ENCODE measurements around the gene NFIB. TPM values are rescaled to one million over a fixed set of nuclear protein-coding genes. Genes with fewer than 3 reads are reported as not detected.

NFIB gene
- total and polyA plus RNA-seq, 10 of the 15 experiments (the other 5 are each of a cell fraction or from before 2014, with no cell fraction given), result under 0.01 to 0.19 (median 0.05) TPM; not detected in 3

- TF ChIP-seq IRF5 (IDR thresholded peaks at IDR 0.05; ENCODE audit: borderline replicate concordance) (no peak), HSF1 (IDR thresholded peaks at IDR 0.05; ENCODE audit: low read depth, low read length) (no peak)
Measured at GRCh38 chr9:14222149-14222835, 91.6 kb downstream of the NFIB start (continued).

GRCh38 chr9:14221558-14221957 lies 92.4 kb downstream of the NFIB start:
- Histone ChIP-seq H3K27ac (ENCODE audit: control insufficient read depth, insufficient read depth) (no peak overlapping the region), H2AFZ (ENCODE audit: control insufficient read depth, low read depth, low read length) (no peak overlapping the region), H4K20me1 (ENCODE audit: control insufficient read depth, insufficient read depth) (no peaks in the 10 kb centered on the region), H3K9ac (ENCODE audit: control insufficient read depth, insufficient read depth, low read length) (no peak overlapping the region), H3K36me3 (ENCODE audit: control insufficient read depth in 2 of 2, insufficient read depth in 2 of 2, low read length in 1 of 2) (no peaks in the 10 kb centered on the region), H3K4me1 (ENCODE audit: control insufficient read depth, insufficient read depth, low read length) (no peaks in the 10 kb centered on the region), H3K4me3 (no peak overlapping the region), H3K79me2 (ENCODE audit: control insufficient read depth, insufficient read depth, low read length) (no peaks in the 10 kb centered on the region), H3K27me3 (replicated peaks in 1 of 2; ENCODE audit: control insufficient read depth in 2 of 2, insufficient read depth in 2 of 2, low read length in 1 of 2) (no peaks in the 10 kb centered on the region; a peak in 1 of 4 replicates), H3K4me2 (ENCODE audit: control insufficient read depth, insufficient read depth) (no peak overlapping the region), H3K9me3 (replicated peaks; ENCODE audit: control insufficient read depth, insufficient read depth, low read length) (no peaks in the 10 kb centered on the region)
- ATAC-seq (no peak), DNase-seq (ENCODE audit: low read depth, low spot score) (no peak), FAIRE-seq (no peak)
- TF ChIP-seq YBX1 (IDR thresholded peaks at IDR 0.05) (no peak), CHD2 (IDR thresholded peaks at IDR 0.05; ENCODE audit: borderline replicate concordance, low read depth, low read length) (no peak), SMAD5 (IDR thresholded peaks at IDR 0.05; ENCODE audit: low read depth) (no peak), ZBTB11 (CRISPR knock-in tag; IDR thresholded peaks at IDR 0.05) (no peak)
- in situ Hi-C loops (cut with MboI), result no loop called here
- CTCF ChIA-PET, result interaction anchor here (0.9 to 1.6 kb wide), 2 partner anchors 14 to 133 kb away, joined by 3 read pairs; no protein-coding TSS in a partner anchor
- SMC1A ChIA-PET (ENCODE audit: uncharacterized antibody, unreplicated experiment), result interaction anchor here (1.2 kb wide), 1 partner anchor 24 kb away, joined by 3 read pairs; no protein-coding TSS in a partner anchor
- POLR2A ChIA-PET, result no interaction called here
- intact Hi-C loops (cut with micrococcal nuclease; ENCODE audit: unreplicated experiment), result no loop called here
- no TSS peak for BruUV-seq (replicated peaks)
- RAD21 ChIA-PET (ENCODE audit: unreplicated experiment), result no interaction called here

All from GM12878 (cell line).